HG02884 (cell line): ENCODE data around the gene BTBD7.

Experiments
- ATAC-seq: cut with Tn5 transposase; IDR thresholded peaks from one replicate; pipeline ENCODE4 v1.9.1; 2021; ENCODE audit warnings: mild to moderate bottlenecking, moderate library complexity; ENCODE audit not compliant: unreplicated experiment

The BTBD7 gene

GRCh38 chr14:93329965-93330608 is 2.7 kb downstream of the BTBD7 start:
- ATAC-seq = no peak

GRCh38 chr14:93328546-93328945 is 4.3 kb downstream of the BTBD7 start:
- no peak for ATAC-seq

GRCh38 chr14:93326196-93326595 is 6.6 kb downstream of the BTBD7 start:
- ATAC-seq = no peak

GRCh38 chr14:93323600-93324174 is 9.1 kb downstream of the BTBD7 start:
- no peak for ATAC-seq

- ATAC-seq = no peak
These were observed 9.8 kb downstream of the BTBD7 start for GRCh38 chr14:93322929-93323599.

GRCh38 chr14:93320489-93320888 is 12.3 kb downstream of the BTBD7 start:
- no peak for ATAC-seq

GRCh38 chr14:93319958-93320357 is 12.9 kb downstream of the BTBD7 start:
- no peak for ATAC-seq

GRCh38 chr14:93319494-93319893 is 13.3 kb downstream of the BTBD7 start:
- ATAC-seq = no peak

- ATAC-seq = no peak
These were observed 13.9 kb downstream of the BTBD7 start for GRCh38 chr14:93318927-93319326.

GRCh38 chr14:93317875-93318807 is 14.7 kb downstream of the BTBD7 start:
- ATAC-seq = no peak

GRCh38 chr14:93317210-93317874 is 15.5 kb downstream of the BTBD7 start:
- no peak for ATAC-seq

- ATAC-seq = no peak
These were observed 16.1 kb downstream of the BTBD7 start for GRCh38 chr14:93316716-93317115.

- no peak for ATAC-seq
These were observed 17.3 kb downstream of the BTBD7 start for GRCh38 chr14:93315575-93315974.

GRCh38 chr14:93311082-93311481 is 21.8 kb downstream of the BTBD7 start:
- ATAC-seq = no peak

GRCh38 chr14:93309427-93309966 is 23.3 kb downstream of the BTBD7 start:
- ATAC-seq = no peak

GRCh38 chr14:93308686-93309345 is 24.0 kb downstream of the BTBD7 start:
- no peak for ATAC-seq

GRCh38 chr14:93306812-93307211 is 26.0 kb downstream of the BTBD7 start:
- no peak for ATAC-seq

GRCh38 chr14:93305725-93306418 is 27.0 kb downstream of the BTBD7 start:
- ATAC-seq = no peak

GRCh38 chr14:93304771-93305170 is 28.1 kb downstream of the BTBD7 start:
- no peak for ATAC-seq
